ENCODE data around the gene SRP68. TPM values are rescaled to one million over a fixed set of nuclear protein-coding genes. Genes with fewer than 3 reads are reported as not detected.

SRP68 gene
- total RNA-seq, 1 experiment from 2014 or later, result 113 TPM

DNA sequence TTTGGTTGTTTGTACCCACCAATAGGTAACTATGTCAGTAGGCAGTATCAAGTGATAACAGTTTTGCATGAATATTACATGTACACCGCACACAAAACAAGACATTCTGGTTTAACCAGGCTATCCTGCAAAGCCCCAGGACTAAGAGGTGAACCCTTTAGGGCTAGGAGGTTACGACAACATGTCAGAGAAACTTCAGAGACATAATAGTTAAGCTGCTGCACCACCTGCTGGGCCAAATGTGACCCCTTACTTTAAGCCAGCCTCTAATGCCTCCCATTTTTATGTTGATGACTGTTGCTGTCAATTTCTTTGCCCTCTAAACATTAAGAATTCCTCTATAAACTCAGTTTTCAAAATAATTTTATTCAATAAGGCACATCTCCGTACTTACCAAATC lies 15.4 kb downstream of the SRP68 start:
- ChIA-PET CTCF (interaction anchor here (2.4 kb wide), 1 partner anchor 43 kb away, joined by 10 read pairs; no protein-coding TSS in a partner anchor), POLR2A (no interaction called here)
- no peak overlapping the region for H3K4me3 ChIP-seq (ENCODE audit: low read depth, low read length)
- Mint-ChIP-seq H3K9me3 (ENCODE audit: unreplicated experiment) (no peaks in the 10 kb centered on the region), H3K27me3 (ENCODE audit: insufficient read depth, unreplicated experiment) (no peaks in the 10 kb centered on the region), H3K4me3 (ENCODE audit: unreplicated experiment) (no peak overlapping the region), H3K36me3 (ENCODE audit: insufficient read depth, unreplicated experiment) (peaks cover 97% of the 10 kb centered on the region), H3K4me1 (ENCODE audit: low read depth, unreplicated experiment) (peaks cover 9% of the 10 kb centered on the region), H3K27ac (ENCODE audit: unreplicated experiment) (no peak overlapping the region)
- TF ChIP-seq, protein P1, sequence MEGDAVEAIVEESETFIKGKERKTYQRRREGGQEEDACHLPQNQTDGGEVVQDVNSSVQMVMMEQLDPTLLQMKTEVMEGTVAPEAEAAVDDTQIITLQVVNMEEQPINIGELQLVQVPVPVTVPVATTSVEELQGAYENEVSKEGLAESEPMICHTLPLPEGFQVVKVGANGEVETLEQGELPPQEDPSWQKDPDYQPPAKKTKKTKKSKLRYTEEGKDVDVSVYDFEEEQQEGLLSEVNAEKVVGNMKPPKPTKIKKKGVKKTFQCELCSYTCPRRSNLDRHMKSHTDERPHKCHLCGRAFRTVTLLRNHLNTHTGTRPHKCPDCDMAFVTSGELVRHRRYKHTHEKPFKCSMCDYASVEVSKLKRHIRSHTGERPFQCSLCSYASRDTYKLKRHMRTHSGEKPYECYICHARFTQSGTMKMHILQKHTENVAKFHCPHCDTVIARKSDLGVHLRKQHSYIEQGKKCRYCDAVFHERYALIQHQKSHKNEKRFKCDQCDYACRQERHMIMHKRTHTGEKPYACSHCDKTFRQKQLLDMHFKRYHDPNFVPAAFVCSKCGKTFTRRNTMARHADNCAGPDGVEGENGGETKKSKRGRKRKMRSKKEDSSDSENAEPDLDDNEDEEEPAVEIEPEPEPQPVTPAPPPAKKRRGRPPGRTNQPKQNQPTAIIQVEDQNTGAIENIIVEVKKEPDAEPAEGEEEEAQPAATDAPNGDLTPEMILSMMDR (IDR thresholded peaks at IDR 0.05; ENCODE audit: insufficient read depth in 1 of 2, low read depth in 1 of 2, low read length in 1 of 2, severe bottlenecking in 1 of 2, unreplicated experiment in 1 of 2), result peak; percentile 20 to 28
- peaks cover 7% of the 10 kb centered on the region for H3K36me3 ChIP-seq (ENCODE audit: control insufficient read depth, insufficient read depth, low read length)
- H3K27me3 ChIP-seq (replicated peaks; ENCODE audit: control insufficient read depth, insufficient read depth, low read length), result no peaks in the 10 kb centered on the region
- DNase-seq, result peak in 1 of 2 experiments; percentile 61
- no peaks in the 10 kb centered on the region for H3K9me3 ChIP-seq
- no TSS peak for BruUV-seq (replicated peaks)
- peaks cover 15% of the 10 kb centered on the region for H3K4me1 ChIP-seq
- intact Hi-C loops (cut with micrococcal nuclease; ENCODE audit: unreplicated experiment), result loop anchor here (1.0 kb wide), 1 partner anchor 43 kb away; no protein-coding TSS in a partner anchor

DNA sequence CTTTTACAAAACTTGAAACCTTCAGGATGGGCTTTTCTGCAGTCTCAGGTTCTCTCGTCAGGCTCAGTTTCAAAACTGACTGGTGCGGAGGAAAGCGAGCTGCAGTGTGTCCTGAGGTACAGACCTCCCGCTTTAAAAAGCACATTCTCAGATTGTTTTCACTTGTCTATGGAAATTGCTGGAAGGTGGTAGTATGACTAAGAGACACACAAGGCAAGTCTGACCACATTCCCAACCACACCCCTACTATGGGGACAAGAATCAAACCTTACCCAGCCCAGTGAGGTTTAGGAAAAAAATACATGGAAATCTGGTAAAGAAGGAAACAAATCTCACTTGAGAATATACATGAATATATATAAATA lies 18.2 kb downstream of the SRP68 start:
- Mint-ChIP-seq H3K27me3 (ENCODE audit: insufficient read depth, unreplicated experiment) (no peaks in the 10 kb centered on the region), H3K36me3 (ENCODE audit: insufficient read depth, unreplicated experiment) (peaks cover 95% of the 10 kb centered on the region), H3K4me1 (ENCODE audit: low read depth, unreplicated experiment) (peaks cover 9% of the 10 kb centered on the region), H3K9me3 (ENCODE audit: unreplicated experiment) (no peaks in the 10 kb centered on the region), H3K4me3 (ENCODE audit: unreplicated experiment) (peak overlapping the region; percentile 13), H3K27ac (ENCODE audit: unreplicated experiment) (peak overlapping the region; percentile 81)
- CTCF ChIA-PET, result interaction anchor here (1.6 to 1.8 kb wide), 2 partner anchors 40 to 79 kb away, joined by 4 to 5 read pairs; no protein-coding TSS in a partner anchor
- DNase-seq, result peak in 1 of 2 experiments; percentile 43
- POLR2A ChIA-PET, result no interaction called here
- Histone ChIP-seq H3K9me3 (no peaks in the 10 kb centered on the region), H3K27me3 (replicated peaks; ENCODE audit: control insufficient read depth, insufficient read depth, low read length) (no peaks in the 10 kb centered on the region), H3K4me3 (ENCODE audit: low read depth, low read length) (no peak overlapping the region), H3K4me1 (peaks cover 15% of the 10 kb centered on the region), H3K36me3 (ENCODE audit: control insufficient read depth, insufficient read depth, low read length) (peaks cover 5% of the 10 kb centered on the region)
- no TSS peak for BruUV-seq (replicated peaks)
- intact Hi-C loops (cut with micrococcal nuclease; ENCODE audit: unreplicated experiment), result no loop called here
- TF ChIP-seq, protein P1 (IDR thresholded peaks at IDR 0.05; ENCODE audit: insufficient read depth in 1 of 2, low read depth in 1 of 2, low read length in 1 of 2, severe bottlenecking in 1 of 2, unreplicated experiment in 1 of 2), result no peak

DNA sequence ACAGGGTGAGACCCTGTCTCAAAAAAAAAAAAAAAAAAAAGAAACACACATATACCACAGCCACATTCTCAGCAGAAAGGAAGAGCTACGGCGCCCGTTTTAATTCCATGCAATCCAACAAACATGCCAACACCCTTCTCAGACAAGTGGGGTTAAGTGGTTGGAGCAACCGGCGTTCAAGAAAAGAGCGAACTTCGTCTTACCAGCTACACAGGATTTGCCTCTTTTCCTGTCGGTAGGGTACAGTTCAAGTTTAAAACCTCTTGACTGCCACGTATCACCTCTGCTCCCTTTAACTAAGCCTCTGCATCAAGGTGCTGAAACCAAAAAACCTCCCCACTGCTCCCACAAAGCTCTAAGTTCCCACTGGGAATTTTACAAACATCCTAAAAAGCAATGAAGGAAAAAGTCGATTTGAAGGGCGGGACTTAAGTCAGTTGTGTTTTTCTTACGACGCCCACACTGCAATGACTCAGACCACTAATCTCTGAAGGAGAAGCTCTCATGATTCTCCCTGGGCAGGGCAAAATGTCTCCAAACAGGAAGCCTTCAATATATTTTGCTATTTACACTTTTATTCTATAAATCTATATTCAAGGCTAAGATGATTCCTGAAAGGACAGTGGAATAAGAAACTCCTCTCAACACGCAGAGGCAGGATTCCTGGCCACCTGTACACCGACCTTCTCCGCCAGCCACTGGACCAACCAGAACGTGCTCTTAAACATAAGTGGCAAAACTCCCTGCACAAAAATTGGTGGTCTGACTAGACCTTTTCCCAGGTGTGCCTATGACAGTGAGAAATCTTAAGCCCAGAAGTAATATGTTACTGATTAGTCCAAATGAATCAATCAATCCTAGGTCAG lies 18.8 kb downstream of the SRP68 start:
- no peaks in the 10 kb centered on the region for H3K9me3 Mint-ChIP-seq (ENCODE audit: unreplicated experiment)
- peaks cover 95% of the 10 kb centered on the region for H3K36me3 Mint-ChIP-seq (ENCODE audit: insufficient read depth, unreplicated experiment)
- peaks cover 15% of the 10 kb centered on the region for H3K4me1 ChIP-seq
- TF ChIP-seq, protein P1 (IDR thresholded peaks at IDR 0.05; ENCODE audit: insufficient read depth in 1 of 2, low read depth in 1 of 2, low read length in 1 of 2, severe bottlenecking in 1 of 2, unreplicated experiment in 1 of 2), result no peak
- BruUV-seq (replicated peaks), result no TSS peak
- H3K4me3 ChIP-seq (ENCODE audit: low read depth, low read length), result no peak overlapping the region
- no peak for DNase-seq
- CTCF ChIA-PET, result interaction anchor here (1.6 to 1.8 kb wide), 2 partner anchors 40 to 79 kb away, joined by 4 to 5 read pairs; no protein-coding TSS in a partner anchor
- H3K4me1 Mint-ChIP-seq (ENCODE audit: low read depth, unreplicated experiment), result peaks cover 9% of the 10 kb centered on the region
- peaks cover 5% of the 10 kb centered on the region for H3K36me3 ChIP-seq (ENCODE audit: control insufficient read depth, insufficient read depth, low read length)
- H3K9me3 ChIP-seq, result no peaks in the 10 kb centered on the region
- H3K27ac Mint-ChIP-seq (ENCODE audit: unreplicated experiment), result peak overlapping the region; percentile 81
- peak overlapping the region; percentile 13 for H3K4me3 Mint-ChIP-seq (ENCODE audit: unreplicated experiment)
- intact Hi-C loops (cut with micrococcal nuclease; ENCODE audit: unreplicated experiment), result no loop called here
- POLR2A ChIA-PET, result interaction anchor here (0.6 kb wide), 1 partner anchor 453 kb away, joined by 3 read pairs; no protein-coding TSS in a partner anchor
- H3K27me3 Mint-ChIP-seq (ENCODE audit: insufficient read depth, unreplicated experiment), result no peaks in the 10 kb centered on the region
- no peaks in the 10 kb centered on the region for H3K27me3 ChIP-seq (replicated peaks; ENCODE audit: control insufficient read depth, insufficient read depth, low read length)
